Vagina (tissue), 2 donors: ENCODE results near the gene KRTAP10-8.

Experiments used
- POLR2A ChIP-seq, 2 donors: fragments of 450-650 bp; IDR thresholded peaks; one replicate each; pipeline ENCODE4 v1.6.1; 2017; ENCODE audit warnings: antibody characterized with exemption in 2 of 2, mild to moderate bottlenecking in 2 of 2, moderate library complexity in 2 of 2
- POLR2AphosphoS5 ChIP-seq, 2 donors: sonication (generic); formaldehyde crosslinking; IDR thresholded peaks; one replicate each; pipeline ENCODE4 v1.9.0; 2017; ENCODE audit warnings: antibody characterized with exemption in 2 of 2, mild to moderate bottlenecking in 2 of 2, low read depth in 1 of 2; ENCODE audit not compliant: insufficient read depth in 1 of 2

DNA sequence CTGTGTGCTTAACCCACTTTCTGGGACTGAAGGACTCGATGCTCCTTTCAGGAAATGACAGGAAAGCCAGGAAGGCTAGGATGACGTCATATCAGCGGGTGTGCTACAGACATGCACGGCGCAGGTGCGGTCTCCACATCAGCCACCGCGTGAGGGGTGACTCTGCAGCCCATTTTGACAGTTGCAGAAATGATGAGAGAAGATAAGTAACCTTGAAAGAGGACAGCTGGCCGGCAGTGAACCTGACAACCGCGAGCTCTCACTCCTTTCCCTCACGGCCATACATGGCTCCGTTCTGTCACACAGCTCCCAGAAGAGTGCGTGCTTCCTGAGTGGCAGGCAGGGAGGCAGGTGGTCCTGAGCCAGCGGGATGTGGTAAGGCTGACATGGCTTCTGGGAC, 29.8 kb upstream of the KRTAP10-8 start:
- no peak for TF ChIP-seq POLR2AphosphoS5 (IDR thresholded peaks at IDR 0.05; ENCODE audit: insufficient read depth in 1 of 2, low read depth in 1 of 2)
- no peak for TF ChIP-seq POLR2A (IDR thresholded peaks at IDR 0.05)
